Measurements from ENCODE around the gene GJA10.
A peak's percentile ranks its signal among the peaks of the same experiment; 100 is the strongest.

GJA10 gene

DNA sequence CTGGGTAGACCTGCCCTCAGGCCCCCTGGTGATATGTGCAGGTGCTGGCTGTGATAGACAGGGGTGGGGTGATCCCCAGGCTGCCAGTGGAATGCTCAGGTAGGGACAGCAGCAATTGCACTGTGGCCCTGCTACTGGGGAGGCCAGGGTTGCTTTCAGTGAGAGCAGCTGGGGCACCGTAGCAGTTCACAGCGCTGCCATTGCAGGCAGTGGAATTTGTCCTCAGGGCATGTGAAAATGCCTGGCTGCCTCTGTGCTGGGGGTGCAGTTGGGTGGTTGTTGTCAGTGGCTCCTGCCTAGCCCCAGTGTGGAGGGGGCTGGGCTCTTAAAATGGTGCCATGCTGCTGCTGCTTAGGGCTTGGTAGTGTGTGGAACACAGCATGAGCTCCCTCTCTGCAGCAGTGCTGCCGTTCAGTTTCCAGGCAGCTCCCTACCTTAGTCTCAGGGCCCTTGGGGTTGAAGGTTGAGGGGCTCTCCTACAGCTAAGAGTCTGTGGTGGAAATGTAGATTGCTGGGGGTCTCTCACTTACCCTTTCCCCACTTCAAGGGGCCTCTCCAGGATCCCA lies 23.6 kb downstream of the GJA10 start:
- no peak for DNase-seq

DNA sequence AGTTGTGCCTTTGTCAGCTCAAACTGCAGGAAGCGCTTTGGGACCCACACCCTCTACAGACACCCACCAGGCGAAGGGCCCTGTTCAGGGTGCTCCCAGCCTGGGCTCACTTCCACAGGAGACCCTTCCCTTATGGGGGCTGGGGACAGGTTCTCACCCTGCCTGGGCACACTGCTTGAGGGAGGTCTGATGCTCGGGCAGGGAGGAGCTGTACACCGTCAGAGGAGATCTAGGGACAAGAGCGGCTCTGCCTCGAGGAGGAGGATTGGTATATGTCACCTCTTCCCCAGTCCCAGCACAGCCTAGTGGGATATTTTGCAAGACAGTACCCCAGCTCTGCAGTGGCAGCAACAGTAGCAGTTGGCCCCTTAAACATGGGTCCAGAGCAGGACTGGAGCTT lies 26.9 kb downstream of the GJA10 start:
- no peak for DNase-seq

DNA sequence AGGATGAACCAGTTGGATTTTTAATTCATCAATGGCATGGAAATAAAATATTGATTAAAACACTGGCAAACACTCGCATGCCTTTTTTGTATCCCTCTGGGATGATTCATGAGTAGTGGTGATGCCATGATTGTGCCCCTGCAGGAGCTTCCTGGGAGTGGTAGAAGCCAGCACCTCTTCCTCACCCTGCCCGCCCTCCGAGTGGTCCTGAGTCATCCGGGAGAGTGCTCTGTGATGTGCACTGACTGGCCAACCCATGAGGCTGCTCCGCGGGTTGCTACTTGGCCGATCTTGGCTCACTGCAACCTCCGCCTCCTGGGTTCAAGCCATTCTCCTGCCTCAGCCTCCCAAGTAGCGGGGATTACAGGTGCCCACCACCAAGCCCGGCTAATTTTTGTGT lies 27.4 kb downstream of the GJA10 start:
- DNase-seq: no peak

DNA sequence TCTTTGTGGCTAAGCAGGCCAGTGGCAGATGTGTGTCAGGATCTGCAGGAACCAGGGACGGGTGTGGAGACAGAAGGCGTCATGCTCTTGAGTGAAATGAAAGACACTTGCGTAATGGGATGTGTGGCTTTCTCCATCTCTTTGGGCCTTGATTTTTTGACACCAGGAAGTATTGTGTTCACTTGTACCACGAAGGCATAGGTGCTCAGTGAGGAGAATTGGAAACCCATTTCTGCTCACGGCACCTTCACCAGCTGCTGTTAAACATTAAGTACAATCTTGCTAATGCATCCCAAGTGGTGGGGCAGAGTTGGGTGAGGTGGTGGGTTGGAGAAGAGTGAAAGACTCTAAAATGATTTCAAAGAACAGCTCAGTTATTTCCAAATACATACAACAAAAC lies 30.0 kb downstream of the GJA10 start:
- no peak for DNase-seq

DNA sequence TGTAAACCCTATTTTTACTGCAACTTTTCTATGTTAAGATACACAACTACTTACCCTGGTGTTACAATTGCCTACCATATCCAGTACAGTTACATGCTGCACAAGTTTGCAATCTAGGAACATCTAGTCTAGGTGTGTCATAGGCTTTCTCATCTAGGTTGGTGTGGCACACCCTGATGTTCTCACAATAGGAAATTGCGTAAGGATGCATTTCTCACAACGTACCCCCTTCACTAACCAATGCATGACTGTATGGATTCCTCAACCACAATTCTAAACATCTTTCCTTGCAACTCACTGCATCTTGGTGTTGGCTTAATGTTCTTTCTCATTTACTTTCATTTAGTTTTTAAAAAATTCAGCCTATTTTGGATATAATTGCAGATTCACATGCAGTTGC lies 31.6 kb downstream of the GJA10 start:
- DNase-seq: no peak

DNA sequence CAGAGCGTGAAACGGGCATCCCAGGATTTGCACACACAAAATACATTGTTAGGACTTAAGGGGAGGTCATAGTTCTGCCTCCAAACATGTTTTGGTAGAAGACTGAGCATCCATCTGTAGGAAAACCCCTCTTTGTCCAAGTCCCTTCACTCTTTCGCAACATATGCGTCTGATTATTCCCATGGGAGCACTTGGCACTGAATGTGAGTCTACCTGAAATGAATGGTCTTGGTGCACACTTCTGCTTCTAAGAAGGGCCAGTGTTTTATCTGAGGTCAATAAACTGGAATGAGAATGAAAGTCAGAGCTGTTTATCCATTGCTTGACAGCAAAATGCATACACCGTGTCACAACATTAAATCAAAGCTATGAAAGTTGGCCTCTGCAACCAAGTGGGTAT lies 33.0 kb downstream of the GJA10 start:
- no peak for DNase-seq

DNA sequence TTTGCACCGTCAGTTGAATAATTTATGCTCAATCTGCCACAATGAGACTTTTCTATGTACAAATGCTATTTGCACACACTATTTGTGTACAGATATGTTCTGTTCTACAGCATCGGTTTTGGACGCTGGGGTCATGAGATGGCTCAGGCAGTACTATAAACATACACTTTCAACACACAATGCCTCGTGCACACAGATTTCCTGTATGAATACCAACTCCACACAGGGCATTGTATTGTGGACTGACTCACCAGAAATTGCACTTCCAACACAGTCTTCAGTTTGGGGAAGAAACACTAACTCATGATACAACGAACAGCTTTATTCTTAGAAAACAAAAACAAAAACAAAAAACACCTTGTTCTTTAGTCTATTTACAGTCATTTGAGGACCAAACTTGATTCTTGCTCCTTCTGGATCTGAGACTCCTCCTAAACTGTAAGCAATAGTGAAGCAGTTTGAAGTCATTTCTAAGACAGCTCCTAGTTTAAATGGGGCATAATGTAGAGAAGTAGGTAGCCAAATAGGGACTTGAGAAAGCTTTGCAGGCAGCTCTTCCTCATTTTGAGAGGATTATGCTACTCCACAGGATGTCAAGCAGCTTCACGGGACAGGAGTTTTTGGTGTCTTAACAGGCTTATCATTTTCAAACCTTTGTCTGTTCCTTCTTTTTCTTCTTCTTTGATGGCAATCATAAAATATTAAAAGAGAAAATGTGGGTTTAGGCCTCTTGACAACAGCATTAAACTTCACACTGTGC lies 33.7 kb downstream of the GJA10 start:
- DNase-seq: no peak

DNA sequence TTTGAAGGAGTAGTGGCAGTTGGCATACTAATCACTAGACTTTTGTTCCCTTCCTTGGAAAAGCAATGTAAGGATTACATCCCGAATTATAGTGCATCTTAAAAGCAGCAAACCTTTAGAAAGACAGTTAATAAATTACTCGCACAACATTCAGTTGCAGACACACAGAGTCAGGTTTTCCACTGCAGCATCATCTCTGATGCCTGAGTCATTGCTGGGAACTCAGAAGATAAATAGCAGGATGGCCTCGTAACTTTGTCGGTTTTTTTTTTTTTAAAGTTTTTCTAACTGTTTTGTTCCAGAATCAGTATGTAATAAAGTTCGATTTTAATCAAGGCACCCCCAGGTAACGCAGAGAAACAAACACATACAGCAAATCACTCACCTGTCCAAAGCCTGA lies 34.3 kb downstream of the GJA10 start:
- DNase-seq: no peak

DNA sequence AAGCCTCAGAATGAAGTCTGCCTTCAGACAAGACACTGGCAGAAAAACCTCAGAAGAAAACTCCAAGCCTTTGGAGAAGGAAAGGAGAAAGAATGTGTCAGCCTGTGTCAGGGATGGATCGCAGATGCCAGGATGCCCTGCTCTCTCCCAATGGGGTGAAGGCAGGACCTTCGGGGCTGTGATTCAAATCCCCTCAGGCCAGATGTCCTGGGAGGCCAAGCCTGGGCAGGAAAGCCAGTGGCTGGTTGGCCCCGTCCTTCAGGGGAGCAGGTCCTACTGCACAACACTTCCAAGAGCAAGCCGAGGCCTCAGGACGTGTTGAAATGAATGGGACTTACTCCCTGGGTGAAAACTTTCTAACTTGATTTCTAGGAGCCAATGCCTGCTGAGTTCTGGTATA lies 36.5 kb downstream of the GJA10 start:
- DNase-seq: no peak

DNA sequence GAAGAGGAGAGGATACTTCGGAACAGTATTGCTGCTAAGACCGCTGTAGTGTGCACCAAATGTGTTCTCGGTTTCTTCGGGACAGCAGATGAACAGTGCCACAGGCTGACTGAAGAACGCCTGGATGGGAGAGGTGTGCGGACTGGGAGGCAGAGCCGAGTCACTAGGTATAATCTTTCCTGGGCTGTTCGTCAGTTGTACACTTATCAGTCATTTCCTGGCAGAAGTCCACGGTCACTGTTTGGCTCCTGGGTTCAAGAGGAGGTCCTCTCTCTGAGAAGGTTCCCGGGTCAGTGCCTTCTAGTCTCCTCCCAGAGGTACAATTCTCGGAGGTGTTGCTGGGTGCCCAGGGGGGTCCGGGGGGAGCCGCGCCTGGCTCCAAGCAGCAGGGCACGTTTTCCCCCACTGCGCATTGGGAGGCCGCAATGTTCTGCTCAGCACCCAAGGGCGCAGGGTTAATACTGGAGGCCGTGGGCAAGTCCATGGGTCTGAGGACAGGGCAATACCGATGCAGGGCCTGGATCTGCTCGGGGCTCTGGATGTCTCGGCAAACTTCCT lies 38.1 kb downstream of the GJA10 start:
- no peak for DNase-seq

DNA sequence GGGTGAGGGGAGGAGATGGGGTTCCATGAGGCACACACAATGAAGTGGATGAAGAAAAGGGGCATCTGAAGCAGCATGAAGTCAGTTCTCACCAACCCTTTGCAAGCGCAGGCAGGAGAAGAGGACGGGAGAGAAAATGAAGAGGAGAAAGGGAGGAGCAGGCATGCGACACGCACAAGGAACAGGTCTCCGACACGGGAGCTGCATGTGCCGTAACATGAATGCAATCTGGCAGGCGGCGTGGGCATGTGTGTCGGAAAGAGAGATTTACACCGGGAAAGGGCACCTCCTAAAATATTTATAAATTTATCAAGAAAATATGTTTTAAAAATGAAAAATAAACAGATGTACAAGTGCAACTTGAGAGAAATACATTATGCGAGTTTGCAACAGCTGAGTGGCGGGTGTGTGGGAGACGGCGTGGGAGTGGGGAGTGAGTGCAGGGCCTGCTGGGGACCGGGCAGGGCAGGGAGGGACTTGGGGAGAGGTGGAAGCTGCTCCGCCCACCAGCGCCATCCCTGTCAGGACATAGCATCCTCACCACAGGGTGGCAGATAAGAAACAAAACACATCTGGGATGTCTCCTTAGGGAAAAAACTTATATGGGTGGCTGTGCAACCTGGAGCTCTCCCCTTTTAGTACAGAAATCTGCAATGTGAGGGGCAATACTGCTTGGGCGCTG lies 40.6 kb downstream of the GJA10 start:
- DNase-seq: no peak

DNA sequence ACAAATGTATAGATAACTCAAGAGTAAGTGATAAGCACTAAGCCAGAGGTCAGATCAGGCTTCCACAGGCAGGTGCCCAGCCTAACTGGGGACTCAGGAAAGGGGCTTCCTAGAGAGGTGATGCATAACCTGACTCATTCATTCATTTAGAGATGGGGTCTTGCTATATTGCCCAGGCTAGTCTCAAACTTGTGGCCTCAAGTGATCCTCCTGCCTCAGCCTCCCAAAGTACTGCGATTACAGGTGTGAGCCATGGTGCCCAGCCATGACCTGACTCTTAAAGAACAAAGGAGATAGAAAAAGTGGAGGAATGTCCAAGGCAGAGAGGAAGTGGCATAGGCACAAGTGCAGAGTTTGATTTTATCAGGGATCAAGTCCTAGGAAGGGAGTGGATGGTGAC lies 41.9 kb downstream of the GJA10 start:
- DNase-seq: no peak

DNA sequence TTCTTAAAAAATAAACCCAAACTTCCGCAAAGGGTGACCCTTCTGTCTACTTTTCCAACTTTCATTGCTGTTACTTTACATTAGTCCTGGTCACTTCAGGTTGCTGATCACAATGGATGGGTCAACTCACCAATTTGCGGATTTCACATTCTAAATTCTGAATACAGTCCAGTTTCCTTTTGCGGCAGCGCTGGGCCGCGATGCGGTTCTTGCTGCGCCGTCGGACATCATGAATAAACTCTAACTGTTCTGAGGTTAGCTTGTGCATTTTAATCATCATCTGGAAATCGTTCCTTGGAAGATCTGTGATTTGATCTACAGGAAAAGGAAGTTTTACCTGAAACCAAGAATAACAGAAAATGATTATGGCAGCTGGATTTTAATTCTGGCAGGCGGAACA lies 43.7 kb downstream of the GJA10 start:
- DNase-seq: no peak

DNA sequence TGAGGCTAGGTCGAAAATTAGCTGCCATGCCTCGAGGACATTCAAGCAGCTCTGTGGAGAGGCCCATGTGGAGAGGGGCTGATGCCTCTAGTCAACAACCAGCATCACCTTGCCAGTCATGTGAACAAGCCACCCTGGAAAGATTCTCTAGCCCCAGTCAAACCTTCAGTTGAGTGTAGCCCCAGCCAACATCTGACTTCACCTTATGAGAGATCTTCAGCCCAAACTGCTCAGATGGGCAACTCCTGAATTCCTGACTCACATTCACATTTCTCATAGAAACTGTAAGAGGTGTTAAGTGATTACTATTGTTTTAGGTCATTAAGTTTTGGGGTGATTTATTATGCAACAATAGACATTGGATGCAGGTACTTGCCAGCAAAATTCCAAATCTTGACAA lies 44.9 kb downstream of the GJA10 start:
- no peak for DNase-seq

DNA sequence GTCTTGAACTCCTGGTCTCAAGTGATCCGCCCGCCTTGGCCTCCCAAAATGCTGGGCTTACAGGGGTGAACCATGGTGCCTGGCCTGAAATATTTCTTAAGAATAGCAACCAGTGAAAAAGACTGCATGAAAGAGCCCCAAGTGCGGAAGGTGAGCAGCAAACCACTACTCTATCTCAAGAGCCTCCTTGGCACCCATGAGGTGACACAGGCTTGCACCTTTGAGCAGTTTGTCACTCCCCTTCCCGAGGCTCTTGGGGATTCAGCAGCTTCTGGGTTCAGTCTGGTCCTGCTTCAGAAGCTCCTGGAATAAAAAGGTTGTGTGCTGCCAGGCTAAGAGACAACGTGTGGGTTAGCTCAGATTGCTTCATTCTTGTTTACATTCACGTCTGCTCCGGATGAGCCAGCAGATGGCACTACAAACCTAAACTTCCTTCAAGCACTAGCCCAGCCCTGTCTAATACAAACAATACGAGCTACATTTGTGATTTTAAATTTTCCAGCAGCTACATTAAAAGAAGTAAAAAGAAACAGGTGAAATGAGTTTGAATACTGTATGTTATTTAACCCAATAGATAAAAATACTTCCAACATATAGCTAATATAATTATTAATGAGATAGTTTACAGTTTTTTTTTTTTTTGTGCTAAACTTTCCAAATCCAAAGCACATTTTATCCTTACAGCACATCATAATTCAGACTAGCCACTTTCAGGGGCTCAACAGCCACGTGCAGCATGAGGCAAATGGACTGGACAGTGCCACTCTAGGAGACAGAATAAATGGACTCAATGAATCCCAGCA lies 46.2 kb downstream of the GJA10 start:
- DNase-seq: peak; percentile 81

DNA sequence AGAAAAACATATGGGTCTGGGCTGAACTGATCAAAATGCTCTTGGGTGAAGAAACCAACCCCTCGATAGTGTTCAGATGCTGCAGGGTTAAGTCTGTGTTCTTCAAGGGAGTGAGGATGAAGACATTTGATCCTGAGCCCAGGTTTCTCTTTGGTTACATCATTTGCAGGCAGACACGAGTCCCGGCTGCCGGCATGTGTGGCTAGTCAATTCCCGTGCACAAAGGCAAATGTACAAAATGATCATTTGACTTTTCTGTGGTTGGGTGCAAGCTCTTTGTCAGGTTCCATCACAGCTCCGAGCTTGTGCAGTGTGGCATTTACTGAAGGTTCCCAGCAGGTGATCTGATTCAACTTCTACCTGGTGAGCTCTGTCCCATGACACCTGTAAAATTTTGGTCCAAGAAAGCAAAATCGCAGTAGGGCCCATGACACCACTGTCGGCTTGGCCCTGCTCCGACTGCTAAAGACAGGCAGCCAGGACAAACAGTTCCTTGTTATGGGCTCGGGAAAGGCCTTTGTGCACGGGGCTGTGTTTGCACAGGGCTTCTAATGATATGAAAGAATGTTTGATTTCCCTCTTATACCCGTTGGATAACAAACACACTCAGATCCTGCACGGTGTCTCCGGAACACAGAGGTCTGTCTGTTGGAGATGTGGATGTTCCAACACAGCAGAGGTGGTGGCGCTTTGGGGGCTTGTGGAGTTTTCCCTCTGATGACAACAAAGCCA lies 46.9 kb downstream of the GJA10 start:
- DNase-seq: no peak

DNA sequence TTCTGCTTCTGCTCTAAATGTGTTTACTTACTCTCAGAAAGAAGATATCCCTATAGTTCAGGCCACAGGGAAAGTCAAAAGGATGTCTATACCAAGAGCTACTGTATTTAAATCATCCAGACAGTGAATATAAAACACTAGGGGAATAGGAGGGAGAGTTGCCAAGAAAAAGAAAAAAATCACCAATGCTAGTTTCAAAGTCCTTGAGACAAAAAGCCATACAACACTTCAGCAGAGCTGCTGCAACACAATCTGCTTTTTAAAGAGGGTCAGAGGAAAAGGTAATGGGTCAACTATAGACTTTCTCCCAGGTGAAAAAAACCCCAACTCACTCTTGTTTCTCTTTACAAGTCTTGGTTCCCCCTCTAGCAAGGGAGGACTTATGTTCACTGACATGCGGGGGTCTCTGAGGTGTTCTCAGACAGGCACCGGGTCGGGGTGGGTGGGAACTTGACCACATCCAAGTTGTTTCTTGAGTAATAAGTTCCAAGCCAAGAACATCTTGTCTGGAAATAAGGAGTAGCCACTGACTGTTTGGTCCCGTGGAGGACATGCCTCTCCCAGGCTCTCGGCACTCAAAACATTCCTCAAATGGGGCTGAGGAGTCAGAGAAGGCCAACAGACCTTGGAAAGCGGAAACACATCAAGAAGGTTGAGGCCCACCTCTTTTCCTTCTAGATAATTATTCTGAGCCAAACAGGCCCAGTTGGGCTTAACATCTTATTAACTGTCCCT lies 47.7 kb downstream of the GJA10 start:
- DNase-seq: no peak

DNA sequence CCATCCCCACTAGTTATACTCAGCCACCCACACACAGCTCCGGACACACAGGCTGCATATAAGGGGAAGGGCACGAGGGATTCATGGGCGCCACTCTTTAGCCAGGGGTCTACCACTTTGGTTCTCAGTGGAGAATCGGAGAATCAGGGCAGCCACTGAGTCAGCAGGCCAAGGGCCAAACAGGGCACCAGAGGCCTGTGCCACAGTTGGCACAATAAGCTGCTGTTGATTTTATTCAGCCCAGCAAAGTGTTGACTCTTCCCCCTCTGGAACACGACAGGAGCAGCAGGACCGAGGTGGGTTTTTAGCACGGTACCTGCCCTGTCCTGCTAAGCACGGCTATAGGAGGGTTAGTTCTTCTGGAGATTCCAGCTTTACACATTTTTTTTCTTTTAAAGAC lies 48.3 kb downstream of the GJA10 start:
- DNase-seq: no peak

DNA sequence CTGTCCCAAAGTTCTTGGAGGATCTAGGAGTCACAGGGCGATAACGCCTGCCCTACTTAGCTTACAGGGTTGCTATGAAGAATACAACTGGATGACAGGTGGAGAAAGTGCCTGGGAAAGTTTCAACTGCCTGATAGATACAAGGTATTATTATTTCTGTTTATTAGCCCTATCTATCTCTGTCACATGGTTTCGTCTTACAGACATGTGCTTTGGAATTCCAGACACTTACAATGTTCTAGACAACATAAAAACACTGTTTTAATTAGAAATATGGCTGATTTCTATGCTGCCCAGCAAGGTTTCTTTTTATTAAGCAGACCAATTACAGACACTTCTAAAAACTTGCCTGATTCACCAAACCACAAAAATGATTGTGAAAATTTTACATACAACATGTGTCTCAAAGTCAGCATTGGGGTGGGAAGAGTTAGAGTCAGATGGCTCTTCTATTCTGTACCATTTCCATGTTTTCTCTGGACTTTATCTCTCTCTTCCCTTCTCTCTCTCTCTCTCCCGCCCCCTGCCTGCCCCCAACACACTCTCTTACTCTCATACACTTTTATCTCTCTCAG lies 50.0 kb downstream of the GJA10 start:
- peak; percentile 42 for DNase-seq

DNA sequence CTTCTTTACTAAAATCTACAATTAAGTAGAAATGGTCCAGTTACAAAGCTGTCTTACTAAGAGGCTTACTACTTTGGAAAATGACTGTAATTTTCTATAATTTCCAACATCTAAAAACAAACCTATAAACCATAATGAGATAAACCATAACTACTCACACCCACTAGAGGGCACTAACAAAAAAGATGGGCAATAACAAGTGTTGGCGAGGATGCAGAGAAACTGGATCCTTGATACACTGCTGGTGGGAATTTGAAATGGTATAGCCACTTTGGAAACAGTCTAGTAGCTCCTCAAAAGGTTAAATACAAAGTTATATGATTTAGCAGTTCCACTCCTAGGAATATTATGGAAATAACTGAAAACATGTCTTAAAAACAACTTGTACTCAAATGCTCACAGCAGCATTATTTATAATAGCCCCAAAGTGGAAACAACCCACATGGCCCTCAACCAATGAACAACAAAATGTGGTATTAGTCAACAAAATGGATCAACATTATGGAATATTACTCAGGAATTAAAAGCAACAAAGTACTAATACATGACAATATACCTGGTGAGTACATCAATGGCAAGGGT lies 50.6 kb downstream of the GJA10 start:
- DNase-seq: peak; percentile 45
